ENCODE results near the gene FALEC.
A peak's percentile ranks its signal among the peaks of the same experiment; 100 is the strongest.
"Not testable (repeated sequence)": the region's sequence is repeated elsewhere in the genome, so short reads cannot be mapped to it uniquely, and the experiment has no call there.

The FALEC gene

DNA sequence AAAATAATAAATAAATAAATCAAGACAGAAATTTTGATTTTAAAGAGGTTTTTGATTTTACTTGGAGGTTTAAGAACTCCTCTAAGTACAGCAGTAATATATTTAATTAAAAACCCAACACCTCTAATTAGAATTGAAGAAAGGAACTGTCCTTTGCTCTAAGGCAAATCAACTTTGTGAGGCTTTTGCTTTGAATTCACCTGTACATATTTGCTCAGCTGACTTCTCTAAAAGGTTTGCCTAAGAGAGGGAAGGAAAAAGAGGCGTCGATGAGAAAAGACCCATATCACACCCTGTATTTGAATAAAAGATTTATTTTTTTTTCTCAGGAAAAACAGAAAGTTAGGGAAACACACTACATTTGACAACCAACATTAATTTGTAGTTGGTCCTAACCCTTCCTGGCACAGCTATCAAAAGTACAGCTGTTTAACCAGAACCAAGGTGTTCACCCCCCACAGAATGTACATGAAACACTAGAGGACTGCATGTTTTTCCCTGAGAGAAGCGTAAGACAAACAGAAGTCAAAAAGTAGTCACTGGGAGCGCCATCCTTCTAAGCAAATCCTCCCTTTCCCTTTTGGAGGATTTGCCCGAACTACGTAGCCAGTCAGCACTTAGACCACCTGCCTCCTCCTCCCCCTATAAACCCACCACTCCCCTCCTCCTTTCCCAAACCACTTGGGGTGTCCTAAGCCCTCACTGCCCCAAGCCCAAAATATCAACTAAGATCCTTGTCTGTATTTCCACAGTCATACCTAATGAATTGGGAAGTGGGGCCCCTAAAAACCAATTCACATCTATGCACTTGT lies 58.9 kb downstream of the FALEC start:
- no peak for DNase-seq (ENCODE audit: low read depth in 2 of 2)

DNA sequence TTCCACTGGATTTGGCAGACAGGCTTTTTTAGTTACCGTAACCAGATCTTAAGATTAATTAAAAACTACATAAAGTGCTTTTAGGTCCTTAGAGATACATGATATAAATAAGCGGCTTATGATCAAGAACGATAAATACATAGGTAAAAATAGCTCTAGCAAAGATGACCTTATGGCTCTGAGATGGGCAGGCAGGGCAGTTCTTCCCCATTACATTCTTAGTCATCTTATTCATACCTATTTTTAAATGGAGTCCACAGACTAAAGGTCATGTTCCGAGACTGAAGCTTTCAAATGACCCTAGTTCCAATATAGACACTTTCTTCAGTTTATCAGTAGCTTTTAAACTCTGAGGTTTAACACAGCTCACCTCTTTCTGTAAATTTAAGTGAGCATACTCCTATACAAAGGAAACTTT lies 59.5 kb downstream of the FALEC start:
- no peak for DNase-seq (ENCODE audit: low read depth in 2 of 2)

DNA sequence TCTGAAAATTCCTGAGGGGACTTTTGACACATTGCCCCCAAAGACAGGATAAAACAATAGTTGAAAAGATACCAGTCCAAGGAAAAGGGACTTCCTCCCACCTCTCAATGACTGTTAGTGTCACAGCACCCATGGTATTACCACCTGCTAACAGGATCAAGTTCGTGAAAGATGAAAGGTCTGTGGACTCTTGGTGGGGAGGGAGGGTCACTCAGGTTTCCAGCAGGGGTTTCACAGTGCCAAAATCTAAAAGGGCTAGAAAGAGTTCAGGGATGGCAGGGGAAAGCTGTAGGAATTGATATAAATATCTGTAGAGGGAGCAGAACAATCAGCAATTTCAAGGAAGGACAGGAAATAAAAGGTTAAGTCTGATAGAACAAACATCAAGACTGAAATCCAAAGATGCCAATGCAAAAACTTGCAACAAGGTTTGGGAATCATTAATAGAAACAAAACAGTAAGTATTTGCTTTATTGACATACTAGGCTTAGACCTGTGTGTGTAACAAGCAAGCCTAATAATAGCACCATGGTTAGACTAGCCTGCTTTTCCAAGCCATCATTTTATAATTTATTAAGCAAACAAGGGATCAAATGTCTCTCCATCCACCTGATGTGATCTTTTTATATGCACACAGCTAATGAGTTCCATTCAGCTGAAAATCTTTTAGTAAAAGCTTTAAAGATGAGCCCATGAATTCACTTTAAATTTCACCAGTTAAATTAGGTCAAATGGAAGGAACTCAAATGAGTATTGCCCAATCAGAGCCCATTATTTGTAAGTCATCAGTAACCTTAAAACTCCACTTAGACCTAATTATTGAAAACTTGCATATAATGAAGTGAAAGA lies 60.2 kb downstream of the FALEC start:
- DNase-seq (ENCODE audit: low read depth in 2 of 2): no peak

DNA sequence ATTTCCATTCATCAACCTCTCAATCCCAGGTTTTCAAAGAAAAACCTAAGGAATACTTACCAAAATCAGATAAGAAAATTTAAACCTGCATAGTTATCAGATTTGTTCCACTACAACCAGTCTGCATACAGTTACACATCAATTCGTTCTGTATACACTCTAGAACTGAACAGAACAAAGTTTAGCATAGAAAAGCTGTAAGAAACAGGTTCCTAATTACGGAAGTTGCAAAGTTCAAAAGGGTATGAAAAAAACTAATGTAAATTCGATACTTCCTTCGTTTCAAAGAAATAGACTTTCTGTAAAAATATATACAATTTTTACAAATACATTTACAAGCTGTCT lies 60.8 kb downstream of the FALEC start:
- no peak for DNase-seq (ENCODE audit: low read depth in 2 of 2)

- no peak for DNase-seq (ENCODE audit: low read depth in 2 of 2)
Measured at GRCh38 chr1:150576794-150577556, 61.4 kb downstream of the FALEC start.

DNA sequence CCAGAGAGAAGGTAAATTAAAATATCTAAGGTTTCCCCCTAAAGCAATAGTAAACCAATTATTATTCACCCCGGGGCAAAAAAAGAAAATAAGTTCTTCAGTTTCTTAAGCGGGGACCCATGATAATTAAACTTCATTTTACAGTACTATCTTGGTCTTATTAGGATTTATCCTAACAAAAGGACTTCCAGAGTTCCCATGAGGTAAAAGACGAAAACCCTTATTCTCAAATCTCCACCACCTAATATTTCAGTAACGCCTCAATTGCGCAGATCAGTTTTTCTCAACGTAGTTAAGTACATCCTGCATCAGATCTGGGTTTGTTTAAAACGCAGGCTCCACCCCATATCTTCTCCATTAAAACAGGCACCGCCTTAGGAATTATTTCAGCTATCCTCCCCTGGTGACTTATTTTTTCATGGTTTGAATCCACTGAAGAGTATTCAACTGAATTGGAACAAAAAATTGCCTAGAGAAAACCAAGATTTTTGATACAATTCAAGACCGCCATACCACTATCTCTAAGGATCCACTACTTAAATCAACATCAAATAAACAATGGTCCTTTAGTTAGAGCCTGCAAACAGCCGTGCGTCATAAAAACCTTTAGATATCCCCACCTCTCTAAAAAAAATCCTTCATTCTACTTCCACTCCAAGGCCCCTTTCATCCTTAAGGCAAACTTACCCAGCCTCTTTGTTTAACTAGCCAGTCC lies 62.2 kb downstream of the FALEC start:
- DNase-seq (ENCODE audit: low read depth in 2 of 2): no peak

GRCh38 chr1:150578272-150579109 lies 62.9 kb downstream of the FALEC start:
- peak in 1 of 2 experiments; percentile 55 for DNase-seq (ENCODE audit: low read depth in 2 of 2)

GRCh38 chr1:150579110-150579944 lies 63.8 kb downstream of the FALEC start, which contains the start of gene MCL1:
TSS of gene MCL1 (minus strand) at chr1:150579610. CDS start at chr1:150579530, 80 bp downstream.
- DNase-seq (ENCODE audit: low read depth in 2 of 2): peak; percentile 77 to 81

- no peak for DNase-seq (ENCODE audit: low read depth in 2 of 2)
Measured at GRCh38 chr1:150579945-150580642, 64.5 kb downstream of the FALEC start.

GRCh38 chr1:150580966-150581365 lies 65.4 kb downstream of the FALEC start:
- DNase-seq (ENCODE audit: low read depth in 2 of 2): not testable (repeated sequence)

- not testable (repeated sequence) for DNase-seq (ENCODE audit: low read depth in 2 of 2)
Measured at GRCh38 chr1:150581437-150581836, 65.9 kb downstream of the FALEC start.

- DNase-seq (ENCODE audit: low read depth in 2 of 2): not testable (repeated sequence)
Measured at GRCh38 chr1:150581962-150582361, 66.4 kb downstream of the FALEC start.

DNA sequence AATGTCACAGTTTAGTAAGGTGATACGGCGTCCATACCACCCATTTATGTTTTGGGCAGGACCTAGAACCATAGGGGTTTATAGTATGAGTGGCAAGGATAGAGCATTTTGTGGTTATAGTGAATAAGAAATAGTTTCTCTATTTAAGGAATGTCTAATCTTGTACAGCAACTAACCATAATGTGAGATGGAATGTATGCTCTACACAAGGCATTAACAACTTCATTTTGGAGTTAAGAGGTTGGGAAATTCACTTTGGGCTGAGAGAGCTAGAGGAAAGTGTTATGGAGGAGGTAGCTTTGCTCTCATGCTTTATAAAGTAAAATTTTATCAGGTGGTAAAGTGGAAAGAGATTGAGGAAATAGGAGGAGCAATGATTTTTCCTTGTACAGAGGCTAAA lies 66.8 kb downstream of the FALEC start:
- no peak for DNase-seq (ENCODE audit: low read depth in 2 of 2)
